ENCODE data around the gene MARCO. TPM values are rescaled to one million over a fixed set of nuclear protein-coding genes. Genes with fewer than 3 reads are reported as not detected.

Gene MARCO
- total RNA-seq, 1 experiment from 2014 or later = not detected

DNA sequence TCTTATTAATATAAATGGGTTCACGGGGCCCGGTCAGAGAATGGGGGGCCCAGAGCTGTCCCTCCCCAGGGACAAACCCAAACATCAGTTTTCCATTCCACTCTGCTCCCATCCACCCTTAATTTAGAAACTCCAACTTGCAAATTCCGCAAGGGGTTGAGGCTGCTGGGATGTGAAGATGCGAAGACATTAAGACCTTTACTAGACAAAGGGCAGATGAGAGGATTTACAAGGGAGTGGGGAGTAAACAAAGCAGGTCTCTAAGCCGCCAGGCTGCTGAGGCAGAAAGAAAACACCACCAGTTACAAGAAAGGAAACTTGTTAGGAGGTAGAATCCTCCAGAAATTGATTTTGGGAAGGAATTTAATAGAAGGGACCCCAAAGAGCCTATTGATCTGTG is 33.1 kb downstream of the MARCO start:
- Mint-ChIP-seq H3K4me1 (ENCODE audit: low read depth, unreplicated experiment) (peaks cover 9% of the 10 kb centered on the region), H3K9me3 (ENCODE audit: low read depth, unreplicated experiment) (no peaks in the 10 kb centered on the region), H3K4me3 (ENCODE audit: low read depth, unreplicated experiment) (no peak overlapping the region), H3K36me3 (ENCODE audit: insufficient read depth, unreplicated experiment) (no peaks in the 10 kb centered on the region), H3K27ac (ENCODE audit: unreplicated experiment) (no peak overlapping the region), H3K27me3 (ENCODE audit: unreplicated experiment) (peaks cover 72% of the 10 kb centered on the region)
- no peak for DNase-seq
- CTCF ChIA-PET = no interaction called here
- BruUV-seq (replicated peaks) = no TSS peak
- no peak for TF ChIP-seq CTCF (IDR thresholded peaks at IDR 0.05; ENCODE audit: unreplicated experiment)
- intact Hi-C loops (cut with micrococcal nuclease; ENCODE audit: unreplicated experiment) = no loop called here

- intact Hi-C loops (cut with micrococcal nuclease; ENCODE audit: unreplicated experiment) = no loop called here
- Mint-ChIP-seq H3K4me3 (ENCODE audit: low read depth, unreplicated experiment) (no peak overlapping the region), H3K4me1 (ENCODE audit: low read depth, unreplicated experiment) (no peaks in the 10 kb centered on the region), H3K9me3 (ENCODE audit: low read depth, unreplicated experiment) (no peaks in the 10 kb centered on the region), H3K27me3 (ENCODE audit: unreplicated experiment) (peaks cover 75% of the 10 kb centered on the region), H3K27ac (ENCODE audit: unreplicated experiment) (no peak overlapping the region), H3K36me3 (ENCODE audit: insufficient read depth, unreplicated experiment) (no peaks in the 10 kb centered on the region)
- CTCF ChIA-PET = no interaction called here
- no peak for TF ChIP-seq CTCF (IDR thresholded peaks at IDR 0.05; ENCODE audit: unreplicated experiment)
- no peak for DNase-seq
- BruUV-seq (replicated peaks) = no TSS peak
These were observed 36.1 kb downstream of the MARCO start for GRCh38 chr2:118978064-118978463.

- BruUV-seq (replicated peaks) = no TSS peak
- CTCF ChIA-PET = no interaction called here
- DNase-seq = no peak
- Mint-ChIP-seq H3K27me3 (ENCODE audit: unreplicated experiment) (peaks cover 74% of the 10 kb centered on the region), H3K27ac (ENCODE audit: unreplicated experiment) (no peak overlapping the region), H3K36me3 (ENCODE audit: insufficient read depth, unreplicated experiment) (no peaks in the 10 kb centered on the region), H3K4me1 (ENCODE audit: low read depth, unreplicated experiment) (no peaks in the 10 kb centered on the region), H3K9me3 (ENCODE audit: low read depth, unreplicated experiment) (no peaks in the 10 kb centered on the region), H3K4me3 (ENCODE audit: low read depth, unreplicated experiment) (no peak overlapping the region)
- no peak for TF ChIP-seq CTCF (IDR thresholded peaks at IDR 0.05; ENCODE audit: unreplicated experiment)
- intact Hi-C loops (cut with micrococcal nuclease; ENCODE audit: unreplicated experiment) = no loop called here
These were observed 37.3 kb downstream of the MARCO start for GRCh38 chr2:118979152-118979861.

GRCh38 chr2:118980022-118980421 is 38.0 kb downstream of the MARCO start:
- Mint-ChIP-seq H3K4me1 (ENCODE audit: low read depth, unreplicated experiment) (no peaks in the 10 kb centered on the region), H3K36me3 (ENCODE audit: insufficient read depth, unreplicated experiment) (no peaks in the 10 kb centered on the region), H3K27me3 (ENCODE audit: unreplicated experiment) (peaks cover 74% of the 10 kb centered on the region), H3K4me3 (ENCODE audit: low read depth, unreplicated experiment) (no peak overlapping the region), H3K27ac (ENCODE audit: unreplicated experiment) (no peak overlapping the region), H3K9me3 (ENCODE audit: low read depth, unreplicated experiment) (no peaks in the 10 kb centered on the region)
- CTCF ChIA-PET = no interaction called here
- intact Hi-C loops (cut with micrococcal nuclease; ENCODE audit: unreplicated experiment) = no loop called here
- no peak for DNase-seq
- BruUV-seq (replicated peaks) = no TSS peak
- no peak for TF ChIP-seq CTCF (IDR thresholded peaks at IDR 0.05; ENCODE audit: unreplicated experiment)

All from Calu3 (cell line).